ENCODE results near the gene OR10R2. TPM values are rescaled to one million over a fixed set of nuclear protein-coding genes. Genes with fewer than 3 reads are reported as not detected.
A peak's percentile ranks its signal among the peaks of the same experiment; 100 is the strongest.

OR10R2 gene
- polyA plus RNA-seq, 1 donor from 2014 or later: not detected

DNA sequence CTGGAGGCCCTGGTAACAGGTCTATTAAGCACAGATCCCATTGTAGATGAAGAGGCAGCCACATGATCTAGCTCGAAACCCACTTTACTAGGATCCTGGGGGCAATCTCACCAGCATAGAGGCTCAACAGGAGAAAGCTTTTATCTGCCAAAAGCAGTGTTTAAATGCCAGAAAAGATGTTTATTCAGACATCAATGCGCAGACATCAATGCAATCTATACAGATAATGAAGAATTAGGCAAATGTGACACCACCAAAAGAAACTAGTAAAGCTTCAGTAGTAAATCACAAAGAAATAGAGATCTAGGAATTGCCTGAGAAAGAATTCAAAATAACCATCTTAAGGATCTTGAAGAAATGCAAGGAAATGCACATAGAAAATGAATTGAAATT is 49.6 kb downstream of the OR10R2 start:
- Histone ChIP-seq H3K4me2 (ENCODE audit: low read length) (no peak overlapping the region), H3K9ac (ENCODE audit: low read length) (no peak overlapping the region), H3F3A (ENCODE audit: insufficient read depth, low read length, poor library complexity, severe bottlenecking) (no peaks in the 10 kb centered on the region), H3K27me3 (ENCODE audit: insufficient read depth, low read depth, low read length) (no peaks in the 10 kb centered on the region), H3K4me3 (ENCODE audit: low read length) (no peak overlapping the region), H3K27ac (ENCODE audit: low read length) (no peak overlapping the region), H3K9me3 (ENCODE audit: low read length) (no peaks in the 10 kb centered on the region), H3K79me2 (replicated peaks; ENCODE audit: insufficient read depth, low read length) (no peaks in the 10 kb centered on the region), H2AFZ (ENCODE audit: low read depth, low read length) (no peak overlapping the region), H3K36me3 (ENCODE audit: insufficient read depth, low read length) (no peaks in the 10 kb centered on the region), H3K9me2 (ENCODE audit: insufficient read depth, low read length) (no peaks in the 10 kb centered on the region), H4K20me1 (ENCODE audit: insufficient read depth) (no peaks in the 10 kb centered on the region)
- TF ChIP-seq, protein P1, sequence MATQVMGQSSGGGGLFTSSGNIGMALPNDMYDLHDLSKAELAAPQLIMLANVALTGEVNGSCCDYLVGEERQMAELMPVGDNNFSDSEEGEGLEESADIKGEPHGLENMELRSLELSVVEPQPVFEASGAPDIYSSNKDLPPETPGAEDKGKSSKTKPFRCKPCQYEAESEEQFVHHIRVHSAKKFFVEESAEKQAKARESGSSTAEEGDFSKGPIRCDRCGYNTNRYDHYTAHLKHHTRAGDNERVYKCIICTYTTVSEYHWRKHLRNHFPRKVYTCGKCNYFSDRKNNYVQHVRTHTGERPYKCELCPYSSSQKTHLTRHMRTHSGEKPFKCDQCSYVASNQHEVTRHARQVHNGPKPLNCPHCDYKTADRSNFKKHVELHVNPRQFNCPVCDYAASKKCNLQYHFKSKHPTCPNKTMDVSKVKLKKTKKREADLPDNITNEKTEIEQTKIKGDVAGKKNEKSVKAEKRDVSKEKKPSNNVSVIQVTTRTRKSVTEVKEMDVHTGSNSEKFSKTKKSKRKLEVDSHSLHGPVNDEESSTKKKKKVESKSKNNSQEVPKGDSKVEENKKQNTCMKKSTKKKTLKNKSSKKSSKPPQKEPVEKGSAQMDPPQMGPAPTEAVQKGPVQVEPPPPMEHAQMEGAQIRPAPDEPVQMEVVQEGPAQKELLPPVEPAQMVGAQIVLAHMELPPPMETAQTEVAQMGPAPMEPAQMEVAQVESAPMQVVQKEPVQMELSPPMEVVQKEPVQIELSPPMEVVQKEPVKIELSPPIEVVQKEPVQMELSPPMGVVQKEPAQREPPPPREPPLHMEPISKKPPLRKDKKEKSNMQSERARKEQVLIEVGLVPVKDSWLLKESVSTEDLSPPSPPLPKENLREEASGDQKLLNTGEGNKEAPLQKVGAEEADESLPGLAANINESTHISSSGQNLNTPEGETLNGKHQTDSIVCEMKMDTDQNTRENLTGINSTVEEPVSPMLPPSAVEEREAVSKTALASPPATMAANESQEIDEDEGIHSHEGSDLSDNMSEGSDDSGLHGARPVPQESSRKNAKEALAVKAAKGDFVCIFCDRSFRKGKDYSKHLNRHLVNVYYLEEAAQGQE (IDR thresholded peaks at IDR 0.05; ENCODE audit: borderline replicate concordance): no peak
- TF ChIP-seq SMC3 (conservative IDR thresholded peaks at IDR 0.05; ENCODE audit: poor library complexity) (no peak), TAF1 (IDR thresholded peaks at IDR 0.05; ENCODE audit: low read depth) (no peak), MXI1 (conservative IDR thresholded peaks at IDR 0.05; ENCODE audit: poor library complexity, severe bottlenecking) (no peak), EP300 (conservative IDR thresholded peaks at IDR 0.05; ENCODE audit: poor library complexity, severe bottlenecking) (no peak), RAD21 (conservative IDR thresholded peaks at IDR 0.05) (no peak), POLR2AphosphoS5 (IDR thresholded peaks at IDR 0.05) (no peak), EZH2 (IDR thresholded peaks at IDR 0.05; ENCODE audit: borderline replicate concordance, insufficient read depth, low read length, poor library complexity, severe bottlenecking) (no peak)
- TF ChIP-seq, protein P2, sequence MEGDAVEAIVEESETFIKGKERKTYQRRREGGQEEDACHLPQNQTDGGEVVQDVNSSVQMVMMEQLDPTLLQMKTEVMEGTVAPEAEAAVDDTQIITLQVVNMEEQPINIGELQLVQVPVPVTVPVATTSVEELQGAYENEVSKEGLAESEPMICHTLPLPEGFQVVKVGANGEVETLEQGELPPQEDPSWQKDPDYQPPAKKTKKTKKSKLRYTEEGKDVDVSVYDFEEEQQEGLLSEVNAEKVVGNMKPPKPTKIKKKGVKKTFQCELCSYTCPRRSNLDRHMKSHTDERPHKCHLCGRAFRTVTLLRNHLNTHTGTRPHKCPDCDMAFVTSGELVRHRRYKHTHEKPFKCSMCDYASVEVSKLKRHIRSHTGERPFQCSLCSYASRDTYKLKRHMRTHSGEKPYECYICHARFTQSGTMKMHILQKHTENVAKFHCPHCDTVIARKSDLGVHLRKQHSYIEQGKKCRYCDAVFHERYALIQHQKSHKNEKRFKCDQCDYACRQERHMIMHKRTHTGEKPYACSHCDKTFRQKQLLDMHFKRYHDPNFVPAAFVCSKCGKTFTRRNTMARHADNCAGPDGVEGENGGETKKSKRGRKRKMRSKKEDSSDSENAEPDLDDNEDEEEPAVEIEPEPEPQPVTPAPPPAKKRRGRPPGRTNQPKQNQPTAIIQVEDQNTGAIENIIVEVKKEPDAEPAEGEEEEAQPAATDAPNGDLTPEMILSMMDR (IDR thresholded peaks at IDR 0.05; ENCODE audit: poor library complexity, severe bottlenecking): no peak

DNA sequence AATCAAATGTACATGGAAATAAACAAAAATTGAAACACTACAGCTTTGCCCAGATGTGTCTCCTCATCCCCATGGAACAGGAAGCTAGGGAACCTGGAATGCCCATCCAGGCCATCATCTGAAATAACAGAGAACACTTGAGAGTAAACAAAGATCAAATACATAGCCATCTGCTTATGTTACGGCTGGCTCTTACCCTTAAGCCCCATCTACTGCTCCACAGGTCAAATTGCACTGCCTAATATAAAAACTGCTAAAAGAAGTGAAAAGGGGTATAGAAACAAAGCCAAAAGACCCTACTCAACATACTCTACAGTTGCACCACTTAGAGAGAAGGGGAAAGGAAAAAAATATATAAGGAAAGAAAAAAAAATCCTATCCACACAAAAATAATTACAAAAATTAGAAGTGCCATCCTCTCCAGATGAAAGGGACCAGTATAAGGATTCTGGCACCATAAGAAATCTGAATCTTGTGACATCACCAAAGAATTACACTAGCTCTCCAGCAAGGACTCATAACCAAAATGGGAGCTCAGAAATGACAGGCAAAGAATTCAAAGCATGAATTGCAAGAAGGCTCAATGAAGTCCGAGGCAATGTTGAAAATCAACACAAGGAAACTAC is 55.3 kb downstream of the OR10R2 start:
- TF ChIP-seq, protein P2 (IDR thresholded peaks at IDR 0.05; ENCODE audit: poor library complexity, severe bottlenecking): peak; percentile 67
- TF ChIP-seq RAD21 (conservative IDR thresholded peaks at IDR 0.05) (peak; percentile 60), EZH2 (IDR thresholded peaks at IDR 0.05; ENCODE audit: borderline replicate concordance, insufficient read depth, low read length, poor library complexity, severe bottlenecking) (no peak), MXI1 (conservative IDR thresholded peaks at IDR 0.05; ENCODE audit: poor library complexity, severe bottlenecking) (no peak), SMC3 (conservative IDR thresholded peaks at IDR 0.05; ENCODE audit: poor library complexity) (peak; percentile 57)
- Histone ChIP-seq H3K9me3 (ENCODE audit: low read length) (no peaks in the 10 kb centered on the region), H3K27ac (ENCODE audit: low read length) (no peak overlapping the region), H3K36me3 (ENCODE audit: insufficient read depth, low read length) (no peaks in the 10 kb centered on the region), H4K20me1 (ENCODE audit: insufficient read depth) (no peaks in the 10 kb centered on the region), H3F3A (ENCODE audit: insufficient read depth, low read length, poor library complexity, severe bottlenecking) (no peaks in the 10 kb centered on the region), H3K9me2 (ENCODE audit: insufficient read depth, low read length) (no peaks in the 10 kb centered on the region), H3K27me3 (ENCODE audit: insufficient read depth, low read depth, low read length) (no peaks in the 10 kb centered on the region), H3K4me3 (ENCODE audit: low read length) (no peak overlapping the region), H3K9ac (ENCODE audit: low read length) (no peak overlapping the region), H2AFZ (ENCODE audit: low read depth, low read length) (no peak overlapping the region), H3K79me2 (replicated peaks; ENCODE audit: insufficient read depth, low read length) (no peaks in the 10 kb centered on the region), H3K4me2 (ENCODE audit: low read length) (no peak overlapping the region)

Other genes with a start within 250 kb of the OR10R2 start
- gene CD1A, start 217.8 kb upstream of the OR10R2 start, polyA plus RNA-seq: not detected in 2 replicates
- gene CD1C, start 182.3 kb upstream of the OR10R2 start, polyA plus RNA-seq: not detected in 2 replicates
- gene CD1B, start 140.7 kb upstream of the OR10R2 start, polyA plus RNA-seq: not detected in 2 replicates
- gene CD1E, start 118.3 kb upstream of the OR10R2 start, polyA plus RNA-seq: not detected in 2 replicates
- gene OR10T2, start 72.8 kb upstream of the OR10R2 start, polyA plus RNA-seq: not detected in 2 replicates
- not detected in 2 replicates for gene OR10K2, start 46.0 kb upstream of the OR10R2 start, polyA plus RNA-seq
- gene OR10K1, start 10.4 kb upstream of the OR10R2 start, polyA plus RNA-seq: not detected in 2 replicates
- not detected in 2 replicates for gene OR6Y1, start 82.2 kb downstream of the OR10R2 start, polyA plus RNA-seq
- gene OR6P1, start 98.4 kb downstream of the OR10R2 start, polyA plus RNA-seq: not detected in 2 replicates
- not detected in 2 replicates for gene OR10X1, start 107.7 kb downstream of the OR10R2 start, polyA plus RNA-seq
- not detected in 2 replicates for gene OR10Z1, start 133.0 kb downstream of the OR10R2 start, polyA plus RNA-seq
- gene SPTA1, start 214.5 kb downstream of the OR10R2 start, polyA plus RNA-seq: not detected in 2 replicates
- not detected in 2 replicates for gene OR6K2, start 228.4 kb downstream of the OR10R2 start, polyA plus RNA-seq
- gene OR6K3, start 248.5 kb downstream of the OR10R2 start, polyA plus RNA-seq: not detected in 2 replicates

Measured in neural cell (in vitro differentiated cells).